H9 (cell line): Measurements from ENCODE around the gene IDH1. TPM values are rescaled to one million over a fixed set of nuclear protein-coding genes. Genes with fewer than 3 reads are reported as not detected.
"Not testable (repeated sequence)": the region's sequence is repeated elsewhere in the genome, so short reads cannot be mapped to it uniquely, and the experiment has no call there.

Experiments
- DNase-seq: peaks from one replicate; pipeline ENCODE4 v3.0.0-alpha.2; 2017
- H2AFZ ChIP-seq: one replicate; pipeline ENCODE4 v1.6.1; 2013; ENCODE audit warnings: mild to moderate bottlenecking, low read length, control low read depth, moderate library complexity
- H2AK5ac ChIP-seq: 2 replicates; pipeline ENCODE4 v1.6.1; 2013; ENCODE audit warnings: low read length, control low read depth, mixed read lengths; ENCODE audit not compliant: insufficient read length
- H2BK120ac ChIP-seq: one replicate; pipeline ENCODE4 v1.6.1; 2013; ENCODE audit warnings: low read depth, mild to moderate bottlenecking, low read length, control low read depth, inconsistent platforms; ENCODE audit not compliant: poor library complexity, severe bottlenecking
- H2BK12ac ChIP-seq: 2 replicates; pipeline ENCODE4 v1.6.1; 2013; ENCODE audit warnings: low read length, control low read depth, mixed read lengths, low read depth; ENCODE audit not compliant: insufficient read length
- H2BK15ac ChIP-seq: 2 replicates; pipeline ENCODE4 v1.6.1; 2013; ENCODE audit warnings: low read depth, low read length, control low read depth
- H2BK20ac ChIP-seq: one replicate; pipeline ENCODE4 v1.6.1; 2013; ENCODE audit warnings: low read depth, mild to moderate bottlenecking, low read length, control low read depth, inconsistent platforms; ENCODE audit not compliant: poor library complexity, severe bottlenecking
- H2BK5ac ChIP-seq: 2 replicates; pipeline ENCODE4 v1.6.1; 2013; ENCODE audit warnings: low read length, control low read depth, mixed read lengths; ENCODE audit not compliant: insufficient read length
- H3K14ac ChIP-seq: 2 replicates; pipeline ENCODE4 v1.6.1; 2013; ENCODE audit warnings: low read length, control low read depth; ENCODE audit not compliant: insufficient read depth
- H3K18ac ChIP-seq: 2 replicates; pipeline ENCODE4 v1.6.1; 2013; ENCODE audit warnings: low read depth, mild to moderate bottlenecking, mixed read lengths, low read length, control low read depth; ENCODE audit not compliant: insufficient read length
- H3K23ac ChIP-seq: 2 replicates; pipeline ENCODE4 v1.6.1; 2013; ENCODE audit warnings: low read length, control low read depth, mixed read lengths, low read depth; ENCODE audit not compliant: insufficient read length
- H3K23me2 ChIP-seq: 2 replicates; pipeline ENCODE4 v1.6.1; 2013; ENCODE audit warnings: low read depth, mild to moderate bottlenecking, mixed read lengths, low read length, control low read depth; ENCODE audit not compliant: insufficient read length, poor library complexity, severe bottlenecking
- H3K27ac ChIP-seq: 2 replicates; pipeline ENCODE4 v1.5.1; 2013; ENCODE audit warnings: low read length, control low read depth, mixed read lengths, low read depth; ENCODE audit not compliant: insufficient read length
- H3K27me3 ChIP-seq: 2 replicates; pipeline ENCODE4 v1.6.1; 2013; ENCODE audit warnings: low read length, control low read depth, inconsistent platforms; ENCODE audit not compliant: insufficient read depth
- H3K4ac ChIP-seq: 2 replicates; pipeline ENCODE4 v1.6.1; 2013; ENCODE audit warnings: low read depth, mild to moderate bottlenecking, control low read depth, inconsistent platforms, low read length, moderate library complexity
- H3K4me1 ChIP-seq: 2 replicates; pipeline ENCODE4 v1.6.1; 2013; ENCODE audit warnings: low read length, control low read depth, inconsistent platforms; ENCODE audit not compliant: insufficient read depth
- H3K4me2 ChIP-seq: 2 replicates; pipeline ENCODE4 v1.6.1; 2013; ENCODE audit warnings: low read length, control low read depth, mixed read lengths; ENCODE audit not compliant: insufficient read length, insufficient read depth
- H3K56ac ChIP-seq: 2 replicates; pipeline ENCODE4 v1.6.1; 2013; ENCODE audit warnings: low read depth, mild to moderate bottlenecking, mixed read lengths, low read length, control low read depth; ENCODE audit not compliant: insufficient read length
- H3K79me1 ChIP-seq: 2 replicates; pipeline ENCODE4 v1.6.1; 2013; ENCODE audit warnings: low read depth, mild to moderate bottlenecking, moderate library complexity, low read length, control low read depth, inconsistent platforms; ENCODE audit not compliant: insufficient read depth, poor library complexity, severe bottlenecking
- H3K79me2 ChIP-seq: 2 replicates; pipeline ENCODE4 v1.6.1; 2013; ENCODE audit warnings: low read length, control low read depth, inconsistent platforms; ENCODE audit not compliant: insufficient read depth
- H3K9ac ChIP-seq: 2 replicates; pipeline ENCODE4 v1.6.1; 2013; ENCODE audit warnings: low read length, control low read depth, mixed read lengths; ENCODE audit not compliant: insufficient read length; ENCODE audit errors: extremely low read depth
- H3K9me3 ChIP-seq: one replicate; pipeline ENCODE4 v1.6.1; 2013; ENCODE audit warnings: low read depth, low read length, inconsistent platforms; ENCODE audit not compliant: control insufficient read depth
- H3T11ph ChIP-seq: one replicate; pipeline ENCODE4 v1.6.1; 2013; ENCODE audit warnings: mild to moderate bottlenecking, low read length, control low read depth, inconsistent platforms
- H4K20me1 ChIP-seq: one replicate; pipeline ENCODE4 v1.6.1; 2013; ENCODE audit not compliant: control insufficient read depth, insufficient read length, insufficient read depth
- H4K5ac ChIP-seq: 2 replicates; pipeline ENCODE4 v1.6.1; 2013; ENCODE audit warnings: low read depth, mild to moderate bottlenecking, mixed read lengths, low read length, control low read depth; ENCODE audit not compliant: insufficient read length
- H4K8ac ChIP-seq: replicated peaks from 2 replicates; pipeline ENCODE4 v1.6.1; 2013; ENCODE audit warnings: low read length, control low read depth, mixed read lengths, low read depth; ENCODE audit not compliant: insufficient read length
- H4K91ac ChIP-seq: 2 replicates; pipeline ENCODE4 v1.6.1; 2013; ENCODE audit warnings: low read depth, mild to moderate bottlenecking, moderate library complexity, mixed read lengths, low read length, control low read depth; ENCODE audit not compliant: insufficient read length
- H3K27ac Mint-ChIP-seq, 3 experiments: 2 replicates in 2 of 3; 3 replicates in 1 of 3; pipeline ENCODE4 v1.8.0; 2020 to 2021; ENCODE audit warnings: mixed read lengths in 3 of 3, mild to moderate bottlenecking in 1 of 3, moderate library complexity in 1 of 3
- H3K27me3 Mint-ChIP-seq: 2 replicates; pipeline ENCODE4 v1.8.0; 2021; ENCODE audit warnings: low read depth, mild to moderate bottlenecking, moderate library complexity, mixed read lengths
- H3K36me3 Mint-ChIP-seq, 3 experiments: 2 replicates in 2 of 3; 3 replicates in 1 of 3; pipeline ENCODE4 v1.8.0; 2020 to 2021; ENCODE audit warnings: low read depth in 3 of 3, mixed read lengths in 3 of 3; ENCODE audit not compliant: insufficient read depth in 1 of 3
- H3K4me1 Mint-ChIP-seq, 2 experiments: 2 replicates each; pipeline ENCODE4 v1.8.0; 2020; ENCODE audit warnings: mixed read lengths in 2 of 2
- H3K4me3 Mint-ChIP-seq, 2 experiments: 2 replicates in 1 of 2; 3 replicates in 1 of 2; pipeline ENCODE4 v1.8.0; 2020 to 2021; ENCODE audit warnings: mild to moderate bottlenecking in 2 of 2, mixed read lengths in 2 of 2, moderate library complexity in 1 of 2
- H3K9me3 Mint-ChIP-seq, 2 experiments: 2 replicates in 1 of 2; 3 replicates in 1 of 2; pipeline ENCODE4 v1.8.0; 2020; ENCODE audit warnings: mild to moderate bottlenecking in 2 of 2, mixed read lengths in 2 of 2, moderate library complexity in 1 of 2
- CTCF ChIP-seq: fragments of 200-600 bp; sonication (generic); conservative IDR thresholded peaks from 3 replicates; pipeline ENCODE4 v1.8.0; 2021; ENCODE audit warnings: antibody characterized with exemption, mild to moderate bottlenecking
- WGBS: extraction: QIAGEN DNeasy Blood & Tissue Kit; methylation state at CpG from one replicate; pipeline ENCODE4 v1.1.7; 2013; ENCODE audit warnings: missing lambda C conversion rate, low lambda C conversion rate, mixed read lengths; ENCODE audit not compliant: insufficient read length; ENCODE audit errors: extremely low coverage; 5-methylcytosine and 5-hydroxymethylcytosine counted together
- total RNA-seq: library from RNA; stranded (reverse); gene quantifications from 2 replicates; pipeline ENCODE4 v1.2.1, GENCODE V29; 2021

IDH1 gene
- total RNA-seq, 1 experiment from 2014 or later: 234 TPM

- no peak overlapping the region for H3K18ac ChIP-seq
- no peaks in the 10 kb centered on the region for H3K23me2 ChIP-seq
- H3K23ac ChIP-seq: no peak overlapping the region
- H3K9me3 Mint-ChIP-seq: peaks cover 0 to 8% of the 10 kb centered on the region in 2 experiments
- H3K4me3 Mint-ChIP-seq: no peak overlapping the region
- no peak for TF ChIP-seq CTCF
- no peak overlapping the region for H3K27ac ChIP-seq
- no peak for DNase-seq
- no peak overlapping the region for H3K9ac ChIP-seq
- no peak overlapping the region for H2BK120ac ChIP-seq
- H3K36me3 Mint-ChIP-seq: peaks cover 4 to 23% (median 22%) of the 10 kb centered on the region in 3 experiments; a peak in 6 of 7 replicates
- H3K9me3 ChIP-seq: peaks cover 6% of the 10 kb centered on the region
- no peak overlapping the region for H2AFZ ChIP-seq
- H2BK5ac ChIP-seq: no peak overlapping the region
- H3K4me2 ChIP-seq: no peak overlapping the region
- no peaks in the 10 kb centered on the region for H3K4me1 ChIP-seq
- no peak overlapping the region for H3T11ph ChIP-seq
- H2BK20ac ChIP-seq: no peak overlapping the region
- H3K14ac ChIP-seq: no peak overlapping the region
- H4K20me1 ChIP-seq: no peaks in the 10 kb centered on the region
- H3K4ac ChIP-seq: no peak overlapping the region
- H4K91ac ChIP-seq: no peak overlapping the region
- H3K79me1 ChIP-seq: no peaks in the 10 kb centered on the region
- peaks cover 3% of the 10 kb centered on the region for H3K27me3 Mint-ChIP-seq
- no peaks in the 10 kb centered on the region for H3K27me3 ChIP-seq
- no peak overlapping the region for H2AK5ac ChIP-seq
- no peak overlapping the region for H4K5ac ChIP-seq
- no peak overlapping the region for H2BK12ac ChIP-seq
- no peaks in the 10 kb centered on the region for H3K79me2 ChIP-seq
- no peak overlapping the region for H4K8ac ChIP-seq
- no CpG with 5 or more reads among the region's 3 CpGs for WGBS
- no peak overlapping the region for H2BK15ac ChIP-seq
- H3K27ac Mint-ChIP-seq: no peak overlapping the region
- H3K4me1 Mint-ChIP-seq: no peaks in the 10 kb centered on the region
- no peak overlapping the region for H3K56ac ChIP-seq
Observed at GRCh38 chr2:208222351-208222750, 32.5 kb downstream of the IDH1 start.

- not testable (repeated sequence) for H3K23me2 ChIP-seq, H2BK120ac ChIP-seq, H3K9me3 ChIP-seq, H2BK20ac ChIP-seq, H2BK12ac ChIP-seq, H3K79me2 ChIP-seq, H2AK5ac ChIP-seq, H4K91ac ChIP-seq, H3K27ac Mint-ChIP-seq, H3K4me3 Mint-ChIP-seq, H3K14ac ChIP-seq, H4K5ac ChIP-seq, H3K56ac ChIP-seq, H4K8ac ChIP-seq, H3K9ac ChIP-seq, H3K27me3 ChIP-seq, H2BK15ac ChIP-seq, H3K79me1 ChIP-seq, H4K20me1 ChIP-seq, H3K23ac ChIP-seq, H2AFZ ChIP-seq, DNase-seq, H3K18ac ChIP-seq, H3K27ac ChIP-seq, H3K27me3 Mint-ChIP-seq, H3K4ac ChIP-seq, H3K9me3 Mint-ChIP-seq, H3K4me1 ChIP-seq, H3T11ph ChIP-seq, H3K4me1 Mint-ChIP-seq, H3K4me2 ChIP-seq, H2BK5ac ChIP-seq
- WGBS: no CpG with 5 or more reads among the region's 3 CpGs
- H3K36me3 Mint-ChIP-seq: peaks cover 4 to 22% (median 21%) of the 10 kb centered on the region in 3 experiments; a peak in 6 of 7 replicates
Observed at GRCh38 chr2:208221873-208222272, 33.0 kb downstream of the IDH1 start.
